Mesendoderm (in vitro differentiated cells): ENCODE results near the gene TENT5D. TPM values are rescaled to one million over a fixed set of nuclear protein-coding genes. Genes with fewer than 3 reads are reported as not detected.
"Not testable (repeated sequence)": the region's sequence is repeated elsewhere in the genome, so short reads cannot be mapped to it uniquely, and the experiment has no call there.

ENCODE experiments used
- DNase-seq: peaks from one replicate; pipeline ENCODE4 v3.0.0; 2013
- H2AK5ac ChIP-seq: 2 replicates; pipeline ENCODE4 v1.6.1; 2013; ENCODE audit warnings: low read length, inconsistent platforms
- H2BK120ac ChIP-seq: 2 replicates; pipeline ENCODE4 v1.6.1; 2013; ENCODE audit warnings: low read depth, mild to moderate bottlenecking, low read length, moderate library complexity, mixed read lengths
- H2BK15ac ChIP-seq: replicated peaks from 2 replicates; pipeline ENCODE4 v1.6.1; 2013; ENCODE audit warnings: low read depth, mild to moderate bottlenecking, moderate library complexity
- H2BK5ac ChIP-seq: 2 replicates; pipeline ENCODE4 v1.6.1; 2013; ENCODE audit warnings: low read length, inconsistent platforms
- H3K18ac ChIP-seq: 2 replicates; pipeline ENCODE4 v1.6.1; 2013; ENCODE audit warnings: mild to moderate bottlenecking, low read length, mixed read lengths
- H3K23ac ChIP-seq: one replicate; pipeline ENCODE4 v1.6.1; 2013; ENCODE audit warnings: low read length
- H3K27ac ChIP-seq: 2 replicates; pipeline ENCODE4 v1.5.1; 2013; ENCODE audit warnings: low read depth, mild to moderate bottlenecking, inconsistent platforms, low read length, moderate library complexity
- H3K27me3 ChIP-seq: 2 replicates; pipeline ENCODE4 v1.6.1; 2013; ENCODE audit warnings: low read length, control low read depth, mild to moderate bottlenecking, inconsistent platforms; ENCODE audit not compliant: insufficient read depth, poor library complexity
- H3K36me3 ChIP-seq: 2 replicates; pipeline ENCODE4 v1.6.1; 2013; ENCODE audit warnings: low read length, inconsistent platforms; ENCODE audit not compliant: control insufficient read depth, insufficient read depth
- H3K4ac ChIP-seq: one replicate; pipeline ENCODE4 v1.6.1; 2013; ENCODE audit warnings: low read depth, mild to moderate bottlenecking, low read length, moderate library complexity
- H3K4me1 ChIP-seq: 2 replicates; pipeline ENCODE4 v1.6.1; 2013; ENCODE audit warnings: low read depth, low read length, inconsistent platforms; ENCODE audit not compliant: control insufficient read depth
- H3K4me2 ChIP-seq: 2 replicates; pipeline ENCODE4 v1.6.1; 2013; ENCODE audit warnings: low read length
- H3K4me3 ChIP-seq: 2 replicates; pipeline ENCODE4 v1.5.1; 2013; ENCODE audit warnings: mild to moderate bottlenecking, low read length
- H3K56ac ChIP-seq: one replicate; pipeline ENCODE4 v1.6.1; 2013; ENCODE audit warnings: low read length
- H3K79me1 ChIP-seq: 2 replicates; pipeline ENCODE4 v1.6.1; 2013; ENCODE audit warnings: low read length, inconsistent platforms
- H3K79me2 ChIP-seq: 2 replicates; pipeline ENCODE4 v1.6.1; 2013; ENCODE audit warnings: mild to moderate bottlenecking, low read length; ENCODE audit not compliant: control insufficient read depth, insufficient read depth
- H3K9ac ChIP-seq: 2 replicates; pipeline ENCODE4 v1.6.1; 2013; ENCODE audit warnings: low read length, inconsistent platforms
- H4K5ac ChIP-seq: one replicate; pipeline ENCODE4 v1.6.1; 2013; ENCODE audit warnings: low read length
- H4K8ac ChIP-seq: one replicate; pipeline ENCODE4 v1.6.1; 2013; ENCODE audit warnings: low read depth, mild to moderate bottlenecking, control low read depth, low read length, moderate library complexity
- WGBS: extraction: QIAGEN DNeasy Blood & Tissue Kit; methylation state at CpG from one replicate; pipeline ENCODE4 v1.1.7; 2013; ENCODE audit warnings: low lambda C conversion rate, missing lambda C conversion rate; ENCODE audit not compliant: insufficient coverage; ENCODE audit errors: extremely low coverage; 5-methylcytosine and 5-hydroxymethylcytosine counted together
- polyA plus RNA-seq, 2 experiments: library from polyadenylated mRNA; stranded (reverse); fragments of 200-250 nt; gene quantifications; one replicate each; pipeline ENCODE4 v1.2.3, GENCODE V29; 2013

The TENT5D gene
- polyA plus RNA-seq (2013, experiment 1 of 2) = 0.08 TPM
- polyA plus RNA-seq (2013, experiment 2 of 2) = 0.07 TPM

GRCh38 chrX:80420147-80420546 lies at the start of gene TENT5D:
Gene TENT5D, plus strand, starts transcription at chrX:80420447. Its CDS starts 22,093 bp downstream, at chrX:80442540.
- H2AK5ac ChIP-seq = no peak within 1 kb of the TSS
- H3K9ac ChIP-seq = no peak within 1 kb of the TSS
- H3K27me3 ChIP-seq = no peaks in the 10 kb centered on the region
- no peaks in the 10 kb centered on the region for H3K79me2 ChIP-seq
- no peak within 1 kb of the TSS for H2BK15ac ChIP-seq
- no peak within 1 kb of the TSS for H2BK120ac ChIP-seq
- no peak within 1 kb of the TSS for H3K18ac ChIP-seq
- no peak within 1 kb of the TSS for H3K4ac ChIP-seq
- no peak within 1 kb of the TSS for H4K5ac ChIP-seq
- H3K79me1 ChIP-seq = no peaks in the 10 kb centered on the region
- no peak within 1 kb of the TSS for H3K27ac ChIP-seq
- H3K56ac ChIP-seq = no peak within 1 kb of the TSS
- no peak within 1 kb of the TSS for H4K8ac ChIP-seq
- no peak within 1 kb of the TSS for H3K4me3 ChIP-seq
- no peak within 1 kb of the TSS for H2BK5ac ChIP-seq
- no peak within 1 kb of the TSS for H3K23ac ChIP-seq
- no peak for DNase-seq
- H3K4me1 ChIP-seq = no peaks in the 10 kb centered on the region
- no peak within 1 kb of the TSS for H3K4me2 ChIP-seq
- no peaks in the 10 kb centered on the region for H3K36me3 ChIP-seq

GRCh38 chrX:80385651-80386050 lies 34.6 kb upstream of the TENT5D start:
- not testable (repeated sequence) for H3K18ac ChIP-seq, H3K56ac ChIP-seq

GRCh38 chrX:80388206-80388605 lies 32.0 kb upstream of the TENT5D start:
- Histone ChIP-seq H3K79me1 (no peaks in the 10 kb centered on the region), H2AK5ac (no peak overlapping the region), H2BK120ac (no peak overlapping the region), H2BK15ac (no peak overlapping the region), H3K27ac (no peak overlapping the region), H3K9ac (no peak overlapping the region), H3K4me2 (no peak overlapping the region), H3K56ac (no peak overlapping the region), H3K36me3 (no peaks in the 10 kb centered on the region), H3K4me1 (no peaks in the 10 kb centered on the region), H3K23ac (no peak overlapping the region), H4K5ac (no peak overlapping the region), H3K79me2 (no peaks in the 10 kb centered on the region), H3K4ac (no peak overlapping the region), H3K4me3 (no peak overlapping the region), H2BK5ac (no peak overlapping the region), H3K27me3 (no peaks in the 10 kb centered on the region), H3K18ac (no peak overlapping the region), H4K8ac (no peak overlapping the region)
- no peak for DNase-seq
- no CpG with 5 or more reads among the region's 1 CpG for WGBS

More at GRCh38 chrX:80385651-80386050, 34.6 kb upstream of the TENT5D start:
- H2AK5ac ChIP-seq, H3K79me1 ChIP-seq, H3K27me3 ChIP-seq, H3K4me2 ChIP-seq, H2BK15ac ChIP-seq, H3K4ac ChIP-seq, H3K9ac ChIP-seq, H3K36me3 ChIP-seq, H4K5ac ChIP-seq, H3K27ac ChIP-seq, DNase-seq, H2BK120ac ChIP-seq, H2BK5ac ChIP-seq, H3K79me2 ChIP-seq, H3K4me1 ChIP-seq, H3K4me3 ChIP-seq, H3K23ac ChIP-seq, H4K8ac ChIP-seq: not testable (repeated sequence)
- no CpG with 5 or more reads among the region's 1 CpG for WGBS

- Histone ChIP-seq H3K9ac (no peak overlapping the region), H3K18ac (no peak overlapping the region), H3K4me1 (no peaks in the 10 kb centered on the region), H3K4ac (no peak overlapping the region), H3K79me1 (no peaks in the 10 kb centered on the region), H2BK5ac (no peak overlapping the region), H3K23ac (no peak overlapping the region), H4K5ac (no peak overlapping the region), H3K4me3 (no peak overlapping the region), H2AK5ac (no peak overlapping the region), H3K56ac (no peak overlapping the region), H3K4me2 (no peak overlapping the region), H3K27me3 (no peaks in the 10 kb centered on the region), H4K8ac (no peak overlapping the region), H3K27ac (no peak overlapping the region), H2BK15ac (no peak overlapping the region), H3K79me2 (no peaks in the 10 kb centered on the region), H3K36me3 (no peaks in the 10 kb centered on the region), H2BK120ac (no peak overlapping the region)
- no CpG with 5 or more reads among the region's 6 CpGs for WGBS
- no peak for DNase-seq
Measured at GRCh38 chrX:80412042-80412441, 8.2 kb upstream of the TENT5D start.

- no peaks in the 10 kb centered on the region for H3K79me1 ChIP-seq
- no peak overlapping the region for H2AK5ac ChIP-seq
- H3K4me2 ChIP-seq = no peak overlapping the region
- no peaks in the 10 kb centered on the region for H3K27me3 ChIP-seq
- H3K18ac ChIP-seq = no peak overlapping the region
- H4K5ac ChIP-seq = no peak overlapping the region
- no peak overlapping the region for H3K9ac ChIP-seq
- H3K4me3 ChIP-seq = no peak overlapping the region
- no peak overlapping the region for H2BK120ac ChIP-seq
- no peaks in the 10 kb centered on the region for H3K79me2 ChIP-seq
- H3K56ac ChIP-seq = no peak overlapping the region
- H2BK15ac ChIP-seq = no peak overlapping the region
- WGBS = no CpG with 5 or more reads among the region's 3 CpGs
- no peaks in the 10 kb centered on the region for H3K36me3 ChIP-seq
- H3K4ac ChIP-seq = no peak overlapping the region
- H3K4me1 ChIP-seq = no peaks in the 10 kb centered on the region
- H4K8ac ChIP-seq = no peak overlapping the region
- DNase-seq = no peak
- no peak overlapping the region for H2BK5ac ChIP-seq
- no peak overlapping the region for H3K23ac ChIP-seq
- H3K27ac ChIP-seq = no peak overlapping the region
Measured at GRCh38 chrX:80423000-80423399, 2.8 kb downstream of the TENT5D start.

GRCh38 chrX:80423744-80424143 lies 3.5 kb downstream of the TENT5D start:
- H3K79me1 ChIP-seq = no peaks in the 10 kb centered on the region
- no peak overlapping the region for H3K4me3 ChIP-seq
- DNase-seq = no peak
- H2BK15ac ChIP-seq = no peak overlapping the region
- H4K8ac ChIP-seq = no peak overlapping the region
- H3K23ac ChIP-seq = no peak overlapping the region
- H2AK5ac ChIP-seq = no peak overlapping the region
- no peak overlapping the region for H3K18ac ChIP-seq
- H3K9ac ChIP-seq = no peak overlapping the region
- H3K4me2 ChIP-seq = no peak overlapping the region
- no peaks in the 10 kb centered on the region for H3K27me3 ChIP-seq
- H2BK120ac ChIP-seq = no peak overlapping the region
- no peak overlapping the region for H4K5ac ChIP-seq
- WGBS = no CpG with 5 or more reads among the region's 2 CpGs
- no peaks in the 10 kb centered on the region for H3K36me3 ChIP-seq
- H3K4me1 ChIP-seq = no peaks in the 10 kb centered on the region
- no peak overlapping the region for H3K4ac ChIP-seq
- no peak overlapping the region for H3K27ac ChIP-seq
- no peak overlapping the region for H2BK5ac ChIP-seq
- H3K79me2 ChIP-seq = no peaks in the 10 kb centered on the region
- no peak overlapping the region for H3K56ac ChIP-seq
